Measurements from ENCODE around the gene IFNE.
"Not testable (repeated sequence)": the region's sequence is repeated elsewhere in the genome, so short reads cannot be mapped to it uniquely, and the experiment has no call there.

IFNE gene

GRCh38 chr9:21499912-21500311, 17.8 kb upstream of the IFNE start:
- no peak for DNase-seq

DNA sequence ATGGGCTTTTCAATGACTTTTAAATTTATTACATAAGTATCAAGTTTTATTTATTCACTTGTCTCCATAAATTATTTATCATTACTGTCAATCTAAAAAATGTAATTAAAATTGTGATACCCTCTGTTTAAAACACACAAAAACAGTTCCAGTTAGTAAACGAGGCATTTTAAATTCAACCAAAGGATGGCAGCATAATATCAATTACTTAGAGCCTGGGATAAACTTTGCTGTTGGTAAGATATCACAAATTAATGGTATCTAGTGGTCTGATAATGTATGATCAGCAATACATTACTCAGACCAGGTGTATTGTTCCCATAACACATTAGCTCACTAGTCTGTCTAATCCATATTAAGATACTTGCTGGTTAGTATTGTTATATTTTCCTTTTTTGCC, 9.6 kb upstream of the IFNE start:
- DNase-seq: no peak

DNA sequence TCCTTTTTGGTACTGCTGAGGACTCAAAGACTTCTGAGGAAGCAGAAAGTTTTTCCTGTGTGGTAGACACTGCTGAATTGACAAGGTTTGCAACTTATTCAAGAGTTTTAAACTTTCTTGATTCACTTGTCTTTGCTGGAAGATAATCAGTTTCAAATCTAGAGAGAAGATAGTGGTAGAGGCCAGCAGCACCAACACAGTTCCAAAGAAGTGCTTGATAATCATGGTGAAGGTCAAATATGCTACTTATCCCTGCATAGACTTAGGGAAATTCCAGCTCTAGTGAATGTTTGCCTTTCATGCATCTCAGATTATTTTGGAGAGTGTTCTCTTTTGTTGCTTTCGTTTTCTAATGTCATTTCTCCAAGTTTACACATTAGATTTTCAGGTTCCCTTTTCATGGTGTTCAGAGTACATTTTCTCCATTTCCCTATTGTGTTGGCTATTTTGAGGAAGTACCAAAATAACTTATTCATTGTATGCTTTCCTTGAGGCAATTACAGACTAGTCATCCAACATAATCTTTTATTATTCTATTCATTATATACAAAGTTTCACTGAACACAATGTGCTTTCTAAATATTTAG, 550 bp downstream of the IFNE start:
- DNase-seq: no peak

GRCh38 chr9:21479152-21479702, 2.9 kb downstream of the IFNE start:
- DNase-seq: no peak

GRCh38 chr9:21477466-21477865, 4.6 kb downstream of the IFNE start:
- DNase-seq: no peak

DNA sequence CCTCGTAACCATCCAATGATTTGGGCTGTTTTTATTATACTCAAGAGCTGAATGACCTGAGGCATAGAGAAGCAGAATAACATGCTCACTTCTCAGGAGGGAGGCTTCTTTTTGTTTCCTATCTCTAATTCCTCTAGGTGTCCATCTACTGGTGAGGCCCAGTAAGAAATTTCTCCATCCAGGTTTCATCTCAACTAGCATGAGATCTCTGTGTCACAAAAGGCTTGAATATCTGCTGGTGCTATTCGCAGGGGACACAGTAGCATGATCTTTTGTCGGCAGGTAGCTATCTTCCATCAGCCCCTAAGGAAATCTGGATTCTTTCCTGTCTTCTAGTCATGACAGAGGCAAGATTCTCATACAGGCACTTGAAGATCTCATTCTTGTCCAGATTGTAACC, 8.9 kb downstream of the IFNE start:
- DNase-seq: no peak

GRCh38 chr9:21470126-21470525, 12.0 kb downstream of the IFNE start:
- no peak for DNase-seq

- no peak for DNase-seq
Observed at GRCh38 chr9:21465859-21466518, 16.1 kb downstream of the IFNE start.

DNA sequence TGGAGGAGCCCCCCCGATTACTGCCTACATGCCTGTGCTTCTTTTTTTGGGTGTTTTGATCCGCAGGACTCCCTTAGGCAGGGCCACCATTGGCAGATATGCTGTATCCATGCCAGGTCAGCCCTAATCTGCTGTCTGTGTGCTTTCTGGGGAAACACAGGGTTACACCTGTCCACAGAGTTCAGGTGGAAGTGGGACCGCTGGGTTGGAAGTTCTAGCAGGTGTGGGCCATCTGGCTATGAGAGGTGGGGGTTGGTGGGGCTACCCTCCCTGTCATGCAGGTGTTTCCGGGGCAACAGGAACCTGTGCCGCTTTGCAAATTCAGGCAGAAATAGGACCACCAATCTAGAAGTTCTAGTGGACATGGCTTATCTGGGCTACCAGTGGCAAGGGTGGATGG, 17.0 kb downstream of the IFNE start:
- DNase-seq: no peak

- DNase-seq: no peak
Observed at GRCh38 chr9:21461377-21461776, 20.7 kb downstream of the IFNE start.

GRCh38 chr9:21455320-21455719, 26.8 kb downstream of the IFNE start:
- DNase-seq: peak in 9 of 56 donors; percentile 1 to 16 (median 4)

DNA sequence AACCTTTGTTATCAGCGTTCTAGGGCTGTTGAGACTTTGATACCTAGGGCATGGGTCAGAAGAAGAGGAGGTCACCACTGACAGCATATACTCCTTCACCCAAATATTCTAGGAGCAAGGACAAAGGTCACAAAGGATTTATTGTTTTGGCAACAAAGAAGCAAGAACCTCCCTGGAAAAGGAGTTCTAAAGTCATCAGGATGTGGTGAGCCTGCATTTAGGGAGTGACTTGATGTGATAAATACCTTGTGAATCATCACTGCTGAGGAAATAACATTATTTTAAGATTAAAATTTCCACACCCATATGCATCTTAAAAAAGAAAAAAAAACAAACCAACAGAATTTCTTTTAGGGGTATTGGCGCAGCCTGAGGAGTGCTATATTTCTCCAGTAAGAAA, 28.0 kb downstream of the IFNE start:
- no peak for DNase-seq

GRCh38 chr9:21452681-21453080, 29.4 kb downstream of the IFNE start:
- no peak for DNase-seq

DNA sequence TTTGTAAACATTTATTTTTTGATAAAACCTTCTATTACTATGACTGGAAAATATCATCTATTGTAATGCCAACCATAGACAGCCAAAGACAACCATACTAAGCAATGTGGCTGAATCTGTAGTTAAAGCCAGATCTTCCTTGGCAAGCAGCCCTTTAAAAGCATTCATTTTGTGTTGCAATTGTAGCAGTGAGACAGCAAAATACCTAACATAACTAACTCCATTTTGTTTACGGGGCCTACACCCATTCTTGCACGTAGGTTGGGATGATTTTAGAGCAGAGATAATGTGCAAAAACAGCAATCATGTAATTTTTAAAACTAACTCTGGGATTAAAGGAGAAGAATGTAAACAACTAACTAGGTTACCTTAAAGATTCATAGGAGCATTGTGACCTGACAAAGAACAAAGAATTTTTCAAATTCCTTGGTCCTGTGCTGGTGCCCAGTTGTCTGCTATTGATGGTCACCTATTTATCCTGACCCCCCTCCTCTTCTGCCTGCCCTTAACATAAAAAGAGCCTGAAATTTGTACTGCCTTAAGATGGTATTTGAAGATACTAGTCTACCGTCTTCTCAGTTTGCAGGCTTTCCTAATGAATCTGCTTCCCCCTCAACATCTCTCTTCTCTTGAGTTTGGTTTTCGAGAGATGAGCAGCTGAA, 31.2 kb downstream of the IFNE start:
- no peak for DNase-seq

- DNase-seq: not testable (repeated sequence)
Observed at GRCh38 chr9:21449312-21449711, 32.8 kb downstream of the IFNE start.

DNA sequence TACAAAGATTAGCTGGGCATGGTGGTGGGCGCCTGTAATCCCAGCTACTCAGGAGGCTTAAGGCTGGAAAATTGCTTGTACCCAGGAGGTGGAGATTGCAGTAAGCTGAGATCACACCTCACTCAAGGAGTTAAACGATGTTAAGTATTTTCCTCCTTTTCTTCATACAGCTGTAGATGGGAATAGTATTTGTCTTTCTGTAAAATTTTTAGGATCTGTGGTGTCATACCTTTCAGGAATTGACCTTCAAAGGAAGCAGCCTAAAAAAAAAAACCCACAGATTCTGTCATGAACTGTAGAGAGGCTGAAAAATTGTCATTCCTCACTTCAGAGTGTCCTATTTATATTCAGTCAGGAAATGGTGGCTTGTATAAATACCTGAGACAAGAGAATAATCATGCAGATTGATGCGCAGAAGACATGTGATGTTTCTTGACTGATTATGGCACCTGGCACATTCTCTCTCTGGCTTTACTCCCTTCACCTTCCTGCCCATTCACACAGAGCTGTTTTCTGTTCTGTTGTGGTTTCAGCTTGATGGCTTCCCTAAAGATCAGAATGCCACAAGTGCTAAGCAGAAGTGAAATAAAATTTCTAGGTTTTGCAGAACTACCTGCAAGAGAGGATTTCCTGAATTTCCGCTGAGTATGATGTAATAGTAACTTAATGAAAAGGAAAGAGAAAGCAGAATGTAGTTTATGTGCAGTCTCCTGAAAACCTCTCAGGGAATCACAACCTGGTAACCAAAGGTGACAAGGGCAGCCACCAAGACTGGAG, 38.1 kb downstream of the IFNE start:
- no peak for DNase-seq

DNA sequence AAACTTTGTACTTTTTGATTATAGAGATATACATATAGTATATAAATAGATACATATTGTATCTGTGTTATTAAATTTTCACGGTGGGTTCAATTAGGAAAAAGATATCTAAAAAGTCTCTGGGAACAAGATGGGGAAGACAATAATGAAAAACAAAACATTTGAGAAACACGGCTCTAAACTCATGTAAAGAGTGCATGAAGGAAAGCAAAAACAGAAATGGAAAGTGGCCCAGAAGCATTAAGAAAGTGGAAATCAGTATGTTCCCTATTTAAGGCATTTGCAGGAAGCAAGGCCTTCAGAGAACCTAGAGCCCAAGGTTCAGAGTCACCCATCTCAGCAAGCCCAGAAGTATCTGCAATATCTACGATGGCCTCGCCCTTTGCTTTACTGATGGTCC, 42.0 kb downstream of the IFNE start, which contains the start of gene IFNA1:
Gene IFNA1 (plus strand): TSS at position 301 of the 400 bp plus-strand sequence. CDS start 69 bp downstream, at position 370.
- DNase-seq: no peak

- not testable (repeated sequence) for DNase-seq
Observed at GRCh38 chr9:21435015-21435383, 47.1 kb downstream of the IFNE start.

- DNase-seq: peak in 30 of 56 donors; percentile 3 to 77 (median 22)
Observed at GRCh38 chr9:21434202-21435014, 47.7 kb downstream of the IFNE start.

- DNase-seq: no peak
Observed at GRCh38 chr9:21432672-21433425, 49.3 kb downstream of the IFNE start.

Measured in nucleus accumbens (tissue), 56 donors.